HepG2 (cell line): ENCODE measurements around the gene GLRX5. TPM values are rescaled to one million over a fixed set of nuclear protein-coding genes. Genes with fewer than 3 reads are reported as not detected.

ENCODE experiments used
- ATAC-seq: fragments of 200-7000 bp; cut with Tn5 transposase; 3 replicates; pipeline ENCODE4 v1.9.1; 2020; ENCODE audit warnings: mild to moderate bottlenecking, moderate library complexity
- BruUV-seq: library from RNA; stranded (reverse); fragments of 400-500 nt; replicated peaks from 2 replicates; lab custom pipeline; 2021; lab: Mats Ljungman, UMichigan
- CTCF ChIA-PET: fragments of 300-600 bp; formaldehyde crosslinking; extraction: SDS; loops from one replicate; lab custom pipeline; 2021; ENCODE audit warnings: low total read pairs, inconsistent platforms, low intra/inter-chr PET ratio; lab: Yijun Ruan, JAX
- POLR2A ChIA-PET: fragments of 350-600 bp; sonication (Branson Sonifier 250); formaldehyde crosslinking; loops from one replicate; lab custom pipeline; 2020; ENCODE audit warnings: antibody characterized with exemption, inconsistent platforms; lab: Yijun Ruan, JAX
- DNase-seq: peaks from one replicate; pipeline ENCODE4 v3.0.0-alpha.2; 2015; ENCODE audit warnings: low spot score
- FAIRE-seq: peaks from 3 replicates; lab custom pipeline; 2011; peaks lifted over from hg19 to GRCh38; lab: Jason Lieb, UNC
- H2AFZ ChIP-seq: one replicate; pipeline ENCODE4 v1.6.1; 2011; ENCODE audit warnings: low read length, inconsistent platforms
- H3K27ac ChIP-seq: fragments of 300-600 bp; 3 replicates; pipeline ENCODE4 v1.8.0; 2011; ENCODE audit warnings: mixed run types, mild to moderate bottlenecking, mixed read lengths, low read length, inconsistent platforms; ENCODE audit not compliant: insufficient read depth; ENCODE audit errors: extremely low read length
- H3K27me3 ChIP-seq, 2 experiments: fragments of 200-600 bp in 1 of 2; 2 replicates in 1 of 2; 3 replicates in 1 of 2; pipeline versions ENCODE4 v1.6.0 to v1.8.0; 2011; ENCODE audit warnings: low read length in 2 of 2, mild to moderate bottlenecking in 2 of 2, moderate library complexity in 2 of 2, inconsistent platforms in 1 of 2; ENCODE audit not compliant: insufficient read depth in 2 of 2, control insufficient read depth in 1 of 2
- H3K36me3 ChIP-seq, 2 experiments: fragments of 200-600 bp in 1 of 2; replicated peaks in 1 of 2; 2 replicates in 1 of 2; 3 replicates in 1 of 2; pipeline versions ENCODE4 v1.5.1 to v1.8.0; 2011; ENCODE audit warnings: low read length in 2 of 2, inconsistent platforms in 1 of 2; ENCODE audit not compliant: insufficient read depth in 2 of 2, control insufficient read depth in 1 of 2
- H3K4me1 ChIP-seq: 2 replicates; pipeline ENCODE4 v1.5.1; 2012; ENCODE audit warnings: low read length, inconsistent platforms; ENCODE audit not compliant: insufficient read depth
- H3K4me2 ChIP-seq: 2 replicates; pipeline ENCODE4 v1.6.0; 2011; ENCODE audit warnings: low read depth, low read length, inconsistent platforms
- H3K4me3 ChIP-seq, 3 experiments: fragments of 200-600 bp in 1 of 3; sonication (generic), shearing (Covaris generic) in 1 of 3; replicated peaks in 1 of 3; 2 replicates each; pipeline ENCODE4 v1.5.1; 2011 to 2016; ENCODE audit warnings: low read length in 3 of 3, inconsistent platforms in 2 of 3, low read depth in 2 of 3, mild to moderate bottlenecking in 2 of 3, control low read depth in 1 of 3, mixed read lengths in 1 of 3; ENCODE audit not compliant: insufficient read depth in 1 of 3
- H3K79me2 ChIP-seq: one replicate; pipeline ENCODE4 v1.6.1; 2011; ENCODE audit warnings: low read length, inconsistent platforms; ENCODE audit not compliant: insufficient read depth
- H3K9ac ChIP-seq: 2 replicates; pipeline ENCODE4 v1.6.0; 2011; ENCODE audit warnings: mild to moderate bottlenecking, low read depth, low read length, inconsistent platforms; ENCODE audit not compliant: insufficient read depth
- H3K9me3 ChIP-seq: 2 replicates; pipeline ENCODE4 v1.5.1; 2012; ENCODE audit warnings: mild to moderate bottlenecking, low read length
- H4K20me1 ChIP-seq: 2 replicates; pipeline ENCODE4 v1.6.0; 2011; ENCODE audit warnings: inconsistent platforms, mild to moderate bottlenecking, low read length, moderate library complexity; ENCODE audit not compliant: insufficient read depth
- DMAP1 ChIP-seq: IDR thresholded peaks from 2 replicates; pipeline ENCODE4 v1.6.1; 2016
- MBNL3 ChIP-seq: fragments of 250-450 bp; sonication (Bioruptor Pico); conservative IDR thresholded peaks from 2 replicates; pipeline ENCODE4 v1.8.0; 2022; ENCODE audit warnings: mild to moderate bottlenecking, inconsistent platforms
- NFKBIZ ChIP-seq: IDR thresholded peaks from 2 replicates; pipeline ENCODE4 v1.6.1; 2018; ENCODE audit warnings: missing genetic modification reagents, missing compliant biosample characterization
- RFXAP ChIP-seq: sonication (generic); formaldehyde crosslinking; IDR thresholded peaks from 2 replicates; pipeline ENCODE4 v1.4.0; 2020; ENCODE audit warnings: missing genetic modification reagents, borderline replicate concordance
- SATB2 ChIP-seq: sonication (generic); formaldehyde crosslinking; IDR thresholded peaks from 2 replicates; pipeline ENCODE4 v1.5.0; 2020; ENCODE audit warnings: missing genetic modification reagents
- SNAPC2 ChIP-seq: sonication (generic); formaldehyde crosslinking; IDR thresholded peaks from 2 replicates; pipeline ENCODE4 v1.8.1; 2022; ENCODE audit warnings: mild to moderate bottlenecking, missing genetic modification reagents
- TRIM24 ChIP-seq: sonication (generic); formaldehyde crosslinking; IDR thresholded peaks from 2 replicates; pipeline ENCODE4 v1.8.0; 2022; ENCODE audit warnings: mild to moderate bottlenecking, missing genetic modification reagents
- ZNF234 ChIP-seq: sonication (generic); formaldehyde crosslinking; conservative IDR thresholded peaks from 2 replicates; pipeline ENCODE4 v1.5.1; 2020; ENCODE audit warnings: mild to moderate bottlenecking, missing genetic modification reagents
- ZNF589 ChIP-seq: sonication (generic); formaldehyde crosslinking; conservative IDR thresholded peaks from 2 replicates; pipeline ENCODE4 v1.8.0; 2022; ENCODE audit warnings: mild to moderate bottlenecking, moderate library complexity, missing genetic modification reagents
- ZNF878 ChIP-seq: sonication (generic); formaldehyde crosslinking; IDR thresholded peaks from 2 replicates; pipeline ENCODE4 v1.8.1; 2023; ENCODE audit warnings: mild to moderate bottlenecking, missing genetic modification reagents, moderate library complexity
- WGBS: methylation state at CpG from one replicate; pipeline ENCODE4 v1.1.6; 2017; ENCODE audit warnings: low lambda C conversion rate; 5-methylcytosine and 5-hydroxymethylcytosine counted together
- in situ Hi-C: cut with HindIII; loops from 2 replicates; pipeline ENCODE4 v1.10.0; 2017; ENCODE audit warnings: low pct_unique_long_range_greater_than_20kb; ENCODE audit not compliant: extremely low pct_ligation_motif_present
- intact Hi-C: fragments of 100-400 bp; cut with micrococcal nuclease; formaldehyde crosslinking; loops from one replicate; pipeline ENCODE4 v1.10.0; 2022; ENCODE audit not compliant: unreplicated experiment
- polyA plus RNA-seq, 8 experiments: library from polyadenylated mRNA; depleted of rRNA in 3 of 8; stranded (reverse) in 7 of 8; unstranded in 1 of 8; fragments of >200 nt; fragmentation: Illumina TruSeq in 4 of 8; extraction: Trizol in 4 of 8; gene quantifications; 2 replicates each; pipeline versions ENCODE4 v1.2.1 to v1.2.3, GENCODE V29; 2011 to 2016; ENCODE audit warnings: low read depth in 4 of 8, missing spikeins in 1 of 8, mixed read lengths in 1 of 8; ENCODE audit not compliant: insufficient read depth in 1 of 8
- total RNA-seq, 5 experiments: library from RNA; depleted of rRNA; stranded (reverse); fragments of >200 nt; fragmentation: Illumina TruSeq; extraction: Trizol; gene quantifications; 2 replicates each; pipeline ENCODE4 v1.2.3, GENCODE V29; 2016; ENCODE audit warnings: low read depth in 1 of 5
- TF ChIP-seq, protein P1 (sequence below): sonication (generic); formaldehyde crosslinking; IDR thresholded peaks from 2 replicates; pipeline ENCODE4 v1.9.0; 2022; ENCODE audit warnings: low read depth, missing genetic modification reagents
- TF ChIP-seq, protein P2 (sequence below): sonication (generic); formaldehyde crosslinking; IDR thresholded peaks from 2 replicates; pipeline ENCODE4 v1.5.0; 2020; ENCODE audit warnings: mild to moderate bottlenecking, missing genetic modification reagents, borderline replicate concordance

GLRX5 gene
- total and polyA plus RNA-seq, 2 of the 13 experiments (the other 11 are each of a cell fraction or from before 2014, with no cell fraction given), result 122 to 146 TPM

DNA sequence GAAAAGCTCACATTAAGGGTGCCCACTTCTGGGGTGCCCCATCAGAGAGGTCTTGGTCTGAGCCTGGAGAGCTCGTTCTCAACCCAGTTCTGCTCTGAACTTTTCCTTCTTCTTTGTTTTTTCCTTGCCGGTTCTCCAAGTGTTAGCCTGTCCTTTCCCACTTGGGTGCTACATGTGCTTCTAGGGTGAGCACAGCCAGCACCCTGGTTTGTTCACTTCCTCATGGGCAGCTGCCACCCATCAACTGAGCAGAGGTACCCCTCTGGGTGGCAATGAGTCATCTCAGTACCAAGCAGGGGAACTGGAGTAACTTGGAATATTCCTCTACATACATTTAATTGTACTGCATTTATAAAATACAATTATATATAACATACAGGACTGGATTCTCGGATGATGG, 14.5 kb upstream of the GLRX5 start:
- Histone ChIP-seq H3K9me3 (no peaks in the 10 kb centered on the region), H3K36me3 (no peaks in the 10 kb centered on the region), H3K27ac (peak overlapping the region; percentile 24), H3K4me3 (no peak overlapping the region), H3K4me2 (no peak overlapping the region), H3K9ac (no peak overlapping the region), H3K27me3 (no peaks in the 10 kb centered on the region; a peak in 1 of 5 replicates), H2AFZ (no peak overlapping the region), H3K79me2 (peaks cover 7% of the 10 kb centered on the region), H4K20me1 (no peaks in the 10 kb centered on the region), H3K4me1 (peaks cover 92% of the 10 kb centered on the region)
- FAIRE-seq, result no peak
- intact Hi-C loops, result loop anchor here (5.0 kb wide), 1 partner anchor 33 kb away; no protein-coding TSS in a partner anchor
- 94% methylated on average over 3 of the region's 3 CpGs for WGBS
- ATAC-seq, result no peak
- no TSS peak for BruUV-seq
- no peak for DNase-seq
- TF ChIP-seq MBNL3 (CRISPR knock-in tag) (no peak), DMAP1 (CRISPR knock-in tag) (no peak), TRIM24 (CRISPR knock-in tag) (no peak), NFKBIZ (CRISPR knock-in tag) (no peak), ZNF589 (CRISPR knock-in tag) (no peak), RFXAP (CRISPR knock-in tag) (no peak), SATB2 (CRISPR knock-in tag) (no peak), SNAPC2 (no peak), ZNF234 (no peak), ZNF878 (no peak)
- TF ChIP-seq, protein P1, sequence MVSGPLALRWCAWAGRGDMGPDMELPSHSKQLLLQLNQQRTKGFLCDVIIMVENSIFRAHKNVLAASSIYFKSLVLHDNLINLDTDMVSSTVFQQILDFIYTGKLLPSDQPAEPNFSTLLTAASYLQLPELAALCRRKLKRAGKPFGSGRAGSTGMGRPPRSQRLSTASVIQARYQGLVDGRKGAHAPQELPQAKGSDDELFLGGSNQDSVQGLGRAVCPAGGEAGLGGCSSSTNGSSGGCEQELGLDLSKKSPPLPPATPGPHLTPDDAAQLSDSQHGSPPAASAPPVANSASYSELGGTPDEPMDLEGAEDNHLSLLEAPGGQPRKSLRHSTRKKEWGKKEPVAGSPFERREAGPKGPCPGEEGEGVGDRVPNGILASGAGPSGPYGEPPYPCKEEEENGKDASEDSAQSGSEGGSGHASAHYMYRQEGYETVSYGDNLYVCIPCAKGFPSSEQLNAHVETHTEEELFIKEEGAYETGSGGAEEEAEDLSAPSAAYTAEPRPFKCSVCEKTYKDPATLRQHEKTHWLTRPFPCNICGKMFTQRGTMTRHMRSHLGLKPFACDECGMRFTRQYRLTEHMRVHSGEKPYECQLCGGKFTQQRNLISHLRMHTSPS (CRISPR knock-in tag), result no peak
- TF ChIP-seq, protein P2, sequence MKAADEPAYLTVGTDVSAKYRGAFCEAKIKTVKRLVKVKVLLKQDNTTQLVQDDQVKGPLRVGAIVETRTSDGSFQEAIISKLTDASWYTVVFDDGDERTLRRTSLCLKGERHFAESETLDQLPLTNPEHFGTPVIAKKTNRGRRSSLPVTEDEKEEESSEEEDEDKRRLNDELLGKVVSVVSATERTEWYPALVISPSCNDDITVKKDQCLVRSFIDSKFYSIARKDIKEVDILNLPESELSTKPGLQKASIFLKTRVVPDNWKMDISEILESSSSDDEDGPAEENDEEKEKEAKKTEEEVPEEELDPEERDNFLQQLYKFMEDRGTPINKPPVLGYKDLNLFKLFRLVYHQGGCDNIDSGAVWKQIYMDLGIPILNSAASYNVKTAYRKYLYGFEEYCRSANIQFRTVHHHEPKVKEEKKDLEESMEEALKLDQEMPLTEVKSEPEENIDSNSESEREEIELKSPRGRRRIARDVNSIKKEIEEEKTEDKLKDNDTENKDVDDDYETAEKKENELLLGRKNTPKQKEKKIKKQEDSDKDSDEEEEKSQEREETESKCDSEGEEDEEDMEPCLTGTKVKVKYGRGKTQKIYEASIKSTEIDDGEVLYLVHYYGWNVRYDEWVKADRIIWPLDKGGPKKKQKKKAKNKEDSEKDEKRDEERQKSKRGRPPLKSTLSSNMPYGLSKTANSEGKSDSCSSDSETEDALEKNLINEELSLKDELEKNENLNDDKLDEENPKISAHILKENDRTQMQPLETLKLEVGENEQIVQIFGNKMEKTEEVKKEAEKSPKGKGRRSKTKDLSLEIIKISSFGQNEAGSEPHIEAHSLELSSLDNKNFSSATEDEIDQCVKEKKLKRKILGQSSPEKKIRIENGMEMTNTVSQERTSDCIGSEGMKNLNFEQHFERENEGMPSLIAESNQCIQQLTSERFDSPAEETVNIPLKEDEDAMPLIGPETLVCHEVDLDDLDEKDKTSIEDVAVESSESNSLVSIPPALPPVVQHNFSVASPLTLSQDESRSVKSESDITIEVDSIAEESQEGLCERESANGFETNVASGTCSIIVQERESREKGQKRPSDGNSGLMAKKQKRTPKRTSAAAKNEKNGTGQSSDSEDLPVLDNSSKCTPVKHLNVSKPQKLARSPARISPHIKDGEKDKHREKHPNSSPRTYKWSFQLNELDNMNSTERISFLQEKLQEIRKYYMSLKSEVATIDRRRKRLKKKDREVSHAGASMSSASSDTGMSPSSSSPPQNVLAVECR, result no peak
- CTCF ChIA-PET, result no interaction called here
- POLR2A ChIA-PET, result interaction anchor here (1.0 to 1.6 kb wide), 3 partner anchors 14 to 30 kb away, joined by 3 read pairs; partner anchors contain the start of gene GLRX5
- in situ Hi-C loops, result no loop called here
